SK-N-SH treated with all-trans-retinoic acid at 6 μM for 48 hours (cell line): ENCODE measurements around the gene LBHD2.

Experiments used
- CSDC2 ChIP-seq: fragments of 250-450 bp; sonication (Bioruptor Pico); IDR thresholded peaks from 2 replicates; pipeline ENCODE4 v1.5.0; 2020; ENCODE audit warnings: mild to moderate bottlenecking, moderate library complexity
- ESRRG ChIP-seq: fragments of 250-450 bp; sonication (Bioruptor Pico); IDR thresholded peaks from 2 replicates; pipeline ENCODE4 v1.6.1; 2021; ENCODE audit warnings: mild to moderate bottlenecking
- GLIS3 ChIP-seq: fragments of 250-450 bp; sonication (Bioruptor Pico); IDR thresholded peaks from 2 replicates; pipeline ENCODE4 v1.5.0; 2020; ENCODE audit warnings: mild to moderate bottlenecking, moderate library complexity
- ISL1 ChIP-seq: fragments of 250-450 bp; sonication (Bioruptor Pico); IDR thresholded peaks from 2 replicates; pipeline ENCODE4 v2.1.2; 2022; ENCODE audit warnings: mild to moderate bottlenecking, moderate library complexity
- OSR1 ChIP-seq: fragments of 250-450 bp; sonication (Bioruptor Pico); IDR thresholded peaks from 2 replicates; pipeline ENCODE4 v1.8.0; 2022; ENCODE audit warnings: moderate library complexity, mild to moderate bottlenecking, inconsistent platforms
- RARB ChIP-seq: fragments of 250-450 bp; sonication (Bioruptor Pico); IDR thresholded peaks from 2 replicates; pipeline ENCODE4 v1.8.0; 2021; ENCODE audit warnings: mild to moderate bottlenecking, moderate library complexity
- TCF4 ChIP-seq: fragments of 250-450 bp; sonication (Bioruptor Pico); IDR thresholded peaks from 2 replicates; pipeline ENCODE4 v1.8.0; 2021; ENCODE audit warnings: mild to moderate bottlenecking, moderate library complexity, borderline replicate concordance
- TSHZ2 ChIP-seq: fragments of 250-450 bp; sonication (Bioruptor Pico); IDR thresholded peaks from 2 replicates; pipeline ENCODE4 v1.5.0; 2020; ENCODE audit warnings: mild to moderate bottlenecking, moderate library complexity
- ZFP3 ChIP-seq: fragments of 250-450 bp; sonication (Bioruptor Pico); IDR thresholded peaks from 2 replicates; pipeline ENCODE4 v1.5.0; 2020; ENCODE audit warnings: mild to moderate bottlenecking, moderate library complexity
- ZNF70 ChIP-seq: fragments of 450-650 bp; formaldehyde crosslinking; IDR thresholded peaks from 2 replicates; pipeline ENCODE4 v1.5.0; 2020; ENCODE audit warnings: mild to moderate bottlenecking, moderate library complexity
- TF ChIP-seq, protein P1 (sequence below): fragments of 250-450 bp; sonication (Bioruptor Pico); IDR thresholded peaks from 2 replicates; pipeline ENCODE4 v1.8.0; 2020; ENCODE audit warnings: mild to moderate bottlenecking, moderate library complexity, borderline replicate concordance

DNA sequence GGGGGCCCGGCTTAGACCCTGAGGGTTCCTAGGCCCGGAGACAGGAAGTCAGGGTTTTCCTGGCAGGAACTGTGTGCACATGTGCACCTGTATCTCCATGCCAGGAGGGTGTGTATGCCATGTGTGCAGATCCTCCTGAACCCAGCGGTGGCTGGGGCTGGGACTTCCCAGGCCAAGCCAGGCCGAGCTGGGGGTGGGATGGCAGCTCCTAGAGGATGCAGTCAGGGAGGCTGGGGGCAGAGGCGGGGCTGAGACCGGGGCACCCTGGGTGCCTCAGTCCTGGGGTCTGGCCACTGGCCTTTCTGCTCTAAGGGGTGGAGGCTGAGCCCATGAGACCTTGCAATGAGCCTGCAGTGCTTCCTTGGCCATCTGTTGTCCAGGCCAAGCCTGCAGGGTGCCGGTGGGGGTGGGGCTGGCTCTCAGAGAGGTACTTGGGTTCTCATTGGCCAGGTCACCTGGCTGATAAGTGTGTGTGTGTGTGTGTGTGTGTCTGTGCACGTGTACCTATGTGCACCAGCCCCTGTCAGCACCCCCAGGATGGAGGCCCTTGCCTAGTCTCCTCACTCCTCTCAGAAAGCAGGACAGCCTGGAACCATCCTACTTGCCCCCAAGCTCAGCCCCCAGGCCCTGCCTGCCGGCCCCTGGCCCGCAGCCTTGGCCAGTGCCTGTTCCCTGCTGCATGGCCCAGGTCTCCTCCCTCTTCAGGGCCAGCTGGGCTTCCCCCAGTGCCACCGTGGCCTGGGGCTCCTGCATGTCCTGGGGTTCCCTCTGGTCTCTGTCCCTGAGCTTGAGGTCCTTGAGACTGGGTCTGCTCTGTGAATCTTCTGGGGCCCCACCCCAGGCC is 28.6 kb downstream of the LBHD2 start:
- TF ChIP-seq TSHZ2 (CRISPR knock-in tag) (no peak), ESRRG (no peak), CSDC2 (CRISPR knock-in tag) (no peak), ZFP3 (no peak), GLIS3 (no peak), ZNF70 (CRISPR knock-in tag) (peak; percentile 34; the same call in 1 of the 2 replicates), OSR1 (CRISPR knock-in tag) (no peak), RARB (CRISPR knock-in tag) (no peak), TCF4 (no peak), ISL1 (no peak)
- TF ChIP-seq, protein P1, sequence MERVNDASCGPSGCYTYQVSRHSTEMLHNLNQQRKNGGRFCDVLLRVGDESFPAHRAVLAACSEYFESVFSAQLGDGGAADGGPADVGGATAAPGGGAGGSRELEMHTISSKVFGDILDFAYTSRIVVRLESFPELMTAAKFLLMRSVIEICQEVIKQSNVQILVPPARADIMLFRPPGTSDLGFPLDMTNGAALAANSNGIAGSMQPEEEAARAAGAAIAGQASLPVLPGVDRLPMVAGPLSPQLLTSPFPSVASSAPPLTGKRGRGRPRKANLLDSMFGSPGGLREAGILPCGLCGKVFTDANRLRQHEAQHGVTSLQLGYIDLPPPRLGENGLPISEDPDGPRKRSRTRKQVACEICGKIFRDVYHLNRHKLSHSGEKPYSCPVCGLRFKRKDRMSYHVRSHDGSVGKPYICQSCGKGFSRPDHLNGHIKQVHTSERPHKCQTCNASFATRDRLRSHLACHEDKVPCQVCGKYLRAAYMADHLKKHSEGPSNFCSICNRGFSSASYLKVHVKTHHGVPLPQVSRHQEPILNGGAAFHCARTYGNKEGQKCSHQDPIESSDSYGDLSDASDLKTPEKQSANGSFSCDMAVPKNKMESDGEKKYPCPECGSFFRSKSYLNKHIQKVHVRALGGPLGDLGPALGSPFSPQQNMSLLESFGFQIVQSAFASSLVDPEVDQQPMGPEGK (CRISPR knock-in tag) = no peak
